ENCODE measurements around the gene GEMIN7.

The GEMIN7 gene

GRCh38 chr19:45066921-45067661 is 12.0 kb upstream of the GEMIN7 start:
- DNase-seq (ENCODE audit: low read depth, low spot score): no peak
- ChIA-PET CTCF (interaction anchor here (1.3 kb wide), 1 partner anchor 112 kb away, joined by 3 read pairs; the partner anchor contains the start of gene BLOC1S3), POLR2A (no interaction called here)
- TF ChIP-seq CTCF (IDR thresholded peaks at IDR 0.05; ENCODE audit: insufficient read depth, low read length, missing control alignments): no peak
- H3K4me3 ChIP-seq (ENCODE audit: low read depth, low read length): no peak overlapping the region

- DNase-seq (ENCODE audit: low read depth, low spot score): no peak
- TF ChIP-seq CTCF (IDR thresholded peaks at IDR 0.05; ENCODE audit: insufficient read depth, low read length, missing control alignments): no peak
- POLR2A ChIA-PET: no interaction called here
- CTCF ChIA-PET: interaction anchor here (1.9 kb wide), 1 partner anchor 9 kb away, joined by 19 read pairs; no protein-coding TSS in a partner anchor
- no peak overlapping the region for H3K4me3 ChIP-seq (ENCODE audit: low read depth, low read length)
Measured at GRCh38 chr19:45068041-45068440, 11.0 kb upstream of the GEMIN7 start.

- no peak for DNase-seq (ENCODE audit: low read depth, low spot score)
- no peak overlapping the region for H3K4me3 ChIP-seq (ENCODE audit: low read depth, low read length)
- POLR2A ChIA-PET: no interaction called here
- no peak for TF ChIP-seq CTCF (IDR thresholded peaks at IDR 0.05; ENCODE audit: insufficient read depth, low read length, missing control alignments)
- CTCF ChIA-PET: interaction anchor here (1.9 kb wide), 1 partner anchor 10 kb away, joined by 19 read pairs; no protein-coding TSS in a partner anchor
Measured at GRCh38 chr19:45069056-45069455, 10.0 kb upstream of the GEMIN7 start.

DNA sequence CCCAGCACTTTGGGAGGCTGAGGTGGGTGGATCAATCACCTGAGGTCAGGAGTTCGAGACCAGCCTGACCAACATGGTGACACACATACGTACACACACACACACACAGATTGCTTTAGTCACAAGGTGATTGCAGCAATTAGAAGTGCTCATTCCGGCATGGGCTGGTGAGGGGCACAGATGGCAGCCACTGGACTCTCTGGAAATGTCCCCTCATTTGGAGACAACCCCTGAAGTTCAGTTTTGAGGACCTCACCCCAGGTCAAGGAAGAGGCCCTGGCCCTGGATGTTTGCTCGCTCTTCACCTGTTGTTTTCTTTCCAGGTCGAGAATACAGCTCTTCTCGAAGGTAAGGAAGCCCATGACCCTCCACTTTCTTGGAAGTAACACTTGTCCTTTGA is 8.8 kb upstream of the GEMIN7 start:
- CTCF ChIA-PET: interaction anchor here (1.0 kb wide), 1 partner anchor 10 kb away, joined by 3 read pairs; no protein-coding TSS in a partner anchor

GRCh38 chr19:45070861-45071544 is 8.1 kb upstream of the GEMIN7 start:
- CTCF ChIA-PET: interaction anchor here (1.0 to 2.3 kb wide), 2 partner anchors 11 kb away, joined by 3 to 12 read pairs; no protein-coding TSS in a partner anchor
- no peak for DNase-seq (ENCODE audit: low read depth, low spot score)
- H3K4me3 ChIP-seq (ENCODE audit: low read depth, low read length): no peak overlapping the region
- POLR2A ChIA-PET: no interaction called here
- no peak for TF ChIP-seq CTCF (IDR thresholded peaks at IDR 0.05; ENCODE audit: insufficient read depth, low read length, missing control alignments)

More for the DNA sequence above, 8.8 kb upstream of the GEMIN7 start:
- no peak overlapping the region for H3K4me3 ChIP-seq (ENCODE audit: low read depth, low read length)
- DNase-seq (ENCODE audit: low read depth, low spot score): no peak
- POLR2A ChIA-PET: no interaction called here
- no peak for TF ChIP-seq CTCF (IDR thresholded peaks at IDR 0.05; ENCODE audit: insufficient read depth, low read length, missing control alignments)

DNA sequence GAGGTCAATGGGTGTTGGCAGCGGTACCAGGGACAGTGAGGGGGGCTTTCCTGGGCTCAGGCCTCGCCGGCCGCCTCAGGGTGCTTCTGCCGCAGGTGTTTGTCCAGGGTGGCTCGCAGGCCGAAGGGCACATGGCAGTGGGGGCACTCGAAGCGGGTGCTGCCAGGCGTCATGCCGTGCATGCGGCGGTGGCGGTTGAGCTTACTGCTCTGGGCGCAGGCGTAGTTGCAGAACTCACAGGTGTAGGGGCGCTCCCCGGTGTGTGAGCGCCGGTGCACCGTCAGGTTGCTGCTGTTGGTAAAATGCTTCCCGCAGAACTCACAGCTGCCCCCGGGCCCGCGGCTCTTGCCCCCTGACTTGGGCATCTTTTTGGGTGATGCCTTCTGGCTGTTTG is 7.5 kb upstream of the GEMIN7 start:
- no peak for DNase-seq (ENCODE audit: low read depth, low spot score)
- no peak overlapping the region for H3K4me3 ChIP-seq (ENCODE audit: low read depth, low read length)
- POLR2A ChIA-PET: no interaction called here
- no peak for TF ChIP-seq CTCF (IDR thresholded peaks at IDR 0.05; ENCODE audit: insufficient read depth, low read length, missing control alignments)
- CTCF ChIA-PET: interaction anchor here (1.4 to 2.3 kb wide), 2 partner anchors 12 to 29 kb away, joined by 3 to 12 read pairs; no protein-coding TSS in a partner anchor
